H9 (cell line): ENCODE measurements around the gene PPP1R16B. TPM values are rescaled to one million over a fixed set of nuclear protein-coding genes. Genes with fewer than 3 reads are reported as not detected.

Source experiments
- DNase-seq: peaks from one replicate; pipeline ENCODE4 v3.0.0-alpha.2; 2017
- H2AFZ ChIP-seq: one replicate; pipeline ENCODE4 v1.6.1; 2013; ENCODE audit warnings: mild to moderate bottlenecking, low read length, control low read depth, moderate library complexity
- H2AK5ac ChIP-seq: 2 replicates; pipeline ENCODE4 v1.6.1; 2013; ENCODE audit warnings: low read length, control low read depth, mixed read lengths; ENCODE audit not compliant: insufficient read length
- H2BK120ac ChIP-seq: one replicate; pipeline ENCODE4 v1.6.1; 2013; ENCODE audit warnings: low read depth, mild to moderate bottlenecking, low read length, control low read depth, inconsistent platforms; ENCODE audit not compliant: poor library complexity, severe bottlenecking
- H2BK12ac ChIP-seq: 2 replicates; pipeline ENCODE4 v1.6.1; 2013; ENCODE audit warnings: low read length, control low read depth, mixed read lengths, low read depth; ENCODE audit not compliant: insufficient read length
- H2BK15ac ChIP-seq: 2 replicates; pipeline ENCODE4 v1.6.1; 2013; ENCODE audit warnings: low read depth, low read length, control low read depth
- H2BK20ac ChIP-seq: one replicate; pipeline ENCODE4 v1.6.1; 2013; ENCODE audit warnings: low read depth, mild to moderate bottlenecking, low read length, control low read depth, inconsistent platforms; ENCODE audit not compliant: poor library complexity, severe bottlenecking
- H2BK5ac ChIP-seq: 2 replicates; pipeline ENCODE4 v1.6.1; 2013; ENCODE audit warnings: low read length, control low read depth, mixed read lengths; ENCODE audit not compliant: insufficient read length
- H3K14ac ChIP-seq: 2 replicates; pipeline ENCODE4 v1.6.1; 2013; ENCODE audit warnings: low read length, control low read depth; ENCODE audit not compliant: insufficient read depth
- H3K18ac ChIP-seq: 2 replicates; pipeline ENCODE4 v1.6.1; 2013; ENCODE audit warnings: low read depth, mild to moderate bottlenecking, mixed read lengths, low read length, control low read depth; ENCODE audit not compliant: insufficient read length
- H3K23ac ChIP-seq: 2 replicates; pipeline ENCODE4 v1.6.1; 2013; ENCODE audit warnings: low read length, control low read depth, mixed read lengths, low read depth; ENCODE audit not compliant: insufficient read length
- H3K23me2 ChIP-seq: 2 replicates; pipeline ENCODE4 v1.6.1; 2013; ENCODE audit warnings: low read depth, mild to moderate bottlenecking, mixed read lengths, low read length, control low read depth; ENCODE audit not compliant: insufficient read length, poor library complexity, severe bottlenecking
- H3K27ac ChIP-seq: 2 replicates; pipeline ENCODE4 v1.5.1; 2013; ENCODE audit warnings: low read length, control low read depth, mixed read lengths, low read depth; ENCODE audit not compliant: insufficient read length
- H3K27me3 ChIP-seq: 2 replicates; pipeline ENCODE4 v1.6.1; 2013; ENCODE audit warnings: low read length, control low read depth, inconsistent platforms; ENCODE audit not compliant: insufficient read depth
- H3K4ac ChIP-seq: 2 replicates; pipeline ENCODE4 v1.6.1; 2013; ENCODE audit warnings: low read depth, mild to moderate bottlenecking, control low read depth, inconsistent platforms, low read length, moderate library complexity
- H3K4me1 ChIP-seq: 2 replicates; pipeline ENCODE4 v1.6.1; 2013; ENCODE audit warnings: low read length, control low read depth, inconsistent platforms; ENCODE audit not compliant: insufficient read depth
- H3K4me2 ChIP-seq: 2 replicates; pipeline ENCODE4 v1.6.1; 2013; ENCODE audit warnings: low read length, control low read depth, mixed read lengths; ENCODE audit not compliant: insufficient read length, insufficient read depth
- H3K56ac ChIP-seq: 2 replicates; pipeline ENCODE4 v1.6.1; 2013; ENCODE audit warnings: low read depth, mild to moderate bottlenecking, mixed read lengths, low read length, control low read depth; ENCODE audit not compliant: insufficient read length
- H3K79me1 ChIP-seq: 2 replicates; pipeline ENCODE4 v1.6.1; 2013; ENCODE audit warnings: low read depth, mild to moderate bottlenecking, moderate library complexity, low read length, control low read depth, inconsistent platforms; ENCODE audit not compliant: insufficient read depth, poor library complexity, severe bottlenecking
- H3K79me2 ChIP-seq: 2 replicates; pipeline ENCODE4 v1.6.1; 2013; ENCODE audit warnings: low read length, control low read depth, inconsistent platforms; ENCODE audit not compliant: insufficient read depth
- H3K9ac ChIP-seq: 2 replicates; pipeline ENCODE4 v1.6.1; 2013; ENCODE audit warnings: low read length, control low read depth, mixed read lengths; ENCODE audit not compliant: insufficient read length; ENCODE audit errors: extremely low read depth
- H3K9me3 ChIP-seq: one replicate; pipeline ENCODE4 v1.6.1; 2013; ENCODE audit warnings: low read depth, low read length, inconsistent platforms; ENCODE audit not compliant: control insufficient read depth
- H3T11ph ChIP-seq: one replicate; pipeline ENCODE4 v1.6.1; 2013; ENCODE audit warnings: mild to moderate bottlenecking, low read length, control low read depth, inconsistent platforms
- H4K20me1 ChIP-seq: one replicate; pipeline ENCODE4 v1.6.1; 2013; ENCODE audit not compliant: control insufficient read depth, insufficient read length, insufficient read depth
- H4K5ac ChIP-seq: 2 replicates; pipeline ENCODE4 v1.6.1; 2013; ENCODE audit warnings: low read depth, mild to moderate bottlenecking, mixed read lengths, low read length, control low read depth; ENCODE audit not compliant: insufficient read length
- H4K8ac ChIP-seq: replicated peaks from 2 replicates; pipeline ENCODE4 v1.6.1; 2013; ENCODE audit warnings: low read length, control low read depth, mixed read lengths, low read depth; ENCODE audit not compliant: insufficient read length
- H4K91ac ChIP-seq: 2 replicates; pipeline ENCODE4 v1.6.1; 2013; ENCODE audit warnings: low read depth, mild to moderate bottlenecking, moderate library complexity, mixed read lengths, low read length, control low read depth; ENCODE audit not compliant: insufficient read length
- H3K27ac Mint-ChIP-seq, 3 experiments: 2 replicates in 2 of 3; 3 replicates in 1 of 3; pipeline ENCODE4 v1.8.0; 2020 to 2021; ENCODE audit warnings: mixed read lengths in 3 of 3, mild to moderate bottlenecking in 1 of 3, moderate library complexity in 1 of 3
- H3K27me3 Mint-ChIP-seq: 2 replicates; pipeline ENCODE4 v1.8.0; 2021; ENCODE audit warnings: low read depth, mild to moderate bottlenecking, moderate library complexity, mixed read lengths
- H3K36me3 Mint-ChIP-seq, 3 experiments: 2 replicates in 2 of 3; 3 replicates in 1 of 3; pipeline ENCODE4 v1.8.0; 2020 to 2021; ENCODE audit warnings: low read depth in 3 of 3, mixed read lengths in 3 of 3; ENCODE audit not compliant: insufficient read depth in 1 of 3
- H3K4me1 Mint-ChIP-seq, 2 experiments: 2 replicates each; pipeline ENCODE4 v1.8.0; 2020; ENCODE audit warnings: mixed read lengths in 2 of 2
- H3K4me3 Mint-ChIP-seq, 2 experiments: 2 replicates in 1 of 2; 3 replicates in 1 of 2; pipeline ENCODE4 v1.8.0; 2020 to 2021; ENCODE audit warnings: mild to moderate bottlenecking in 2 of 2, mixed read lengths in 2 of 2, moderate library complexity in 1 of 2
- H3K9me3 Mint-ChIP-seq, 2 experiments: 2 replicates in 1 of 2; 3 replicates in 1 of 2; pipeline ENCODE4 v1.8.0; 2020; ENCODE audit warnings: mild to moderate bottlenecking in 2 of 2, mixed read lengths in 2 of 2, moderate library complexity in 1 of 2
- CTCF ChIP-seq: fragments of 200-600 bp; sonication (generic); conservative IDR thresholded peaks from 3 replicates; pipeline ENCODE4 v1.8.0; 2021; ENCODE audit warnings: antibody characterized with exemption, mild to moderate bottlenecking
- WGBS: extraction: QIAGEN DNeasy Blood & Tissue Kit; methylation state at CpG from one replicate; pipeline ENCODE4 v1.1.7; 2013; ENCODE audit warnings: missing lambda C conversion rate, low lambda C conversion rate, mixed read lengths; ENCODE audit not compliant: insufficient read length; ENCODE audit errors: extremely low coverage; 5-methylcytosine and 5-hydroxymethylcytosine counted together
- total RNA-seq: library from RNA; stranded (reverse); gene quantifications from 2 replicates; pipeline ENCODE4 v1.2.1, GENCODE V29; 2021

The PPP1R16B gene
- total RNA-seq, 1 experiment from 2014 or later: 8.2 TPM

GRCh38 chr20:38806855-38807655, 1.6 kb downstream of the PPP1R16B start:
- Histone ChIP-seq H2BK12ac (no peak overlapping the region), H2BK20ac (no peak overlapping the region), H2BK120ac (no peak overlapping the region), H4K5ac (no peak overlapping the region), H4K91ac (no peak overlapping the region), H3K18ac (no peak overlapping the region), H3K23me2 (peaks cover 21% of the 10 kb centered on the region), H3K56ac (no peak overlapping the region), H3K79me1 (no peaks in the 10 kb centered on the region), H3T11ph (no peak overlapping the region), H3K23ac (no peak overlapping the region), H2AK5ac (no peak overlapping the region), H2BK15ac (no peak overlapping the region), H3K4ac (no peak overlapping the region), H3K27me3 (no peaks in the 10 kb centered on the region), H4K8ac (no peak overlapping the region), H2BK5ac (no peak overlapping the region), H2AFZ (no peak overlapping the region), H3K14ac (no peak overlapping the region), H3K9me3 (no peaks in the 10 kb centered on the region), H3K4me2 (peak overlapping the region; percentile 55), H4K20me1 (no peaks in the 10 kb centered on the region), H3K79me2 (no peaks in the 10 kb centered on the region), H3K27ac (no peak overlapping the region), H3K9ac (peak overlapping the region; percentile 0), H3K4me1 (peaks cover 3% of the 10 kb centered on the region; the same call in 1 of the 2 replicates)
- DNase-seq: no peak
- H3K4me1 Mint-ChIP-seq: peaks cover 34% of the 10 kb centered on the region in 2 experiments
- H3K27me3 Mint-ChIP-seq: peaks cover 25% of the 10 kb centered on the region
- no peak for TF ChIP-seq CTCF
- peak overlapping the region; percentile 64 to 81 for H3K4me3 Mint-ChIP-seq
- H3K36me3 Mint-ChIP-seq: peaks cover 0 to 6% (median 0%) of the 10 kb centered on the region in 3 experiments; a peak in 4 of 7 replicates
- H3K9me3 Mint-ChIP-seq: peaks cover 0 to 3% of the 10 kb centered on the region in 2 experiments; a peak in 1 of 5 replicates
- WGBS: no CpG with 5 or more reads among the region's 32 CpGs
- no peak overlapping the region; a peak in 1 of 7 replicates for H3K27ac Mint-ChIP-seq
